Jurkat, Clone E6-1 (cell line): ENCODE results near the gene NEDD4L.
"Not testable (repeated sequence)": the region's sequence is repeated elsewhere in the genome, so short reads cannot be mapped to it uniquely, and the experiment has no call there.

ENCODE experiments used
- DNase-seq: peaks from one replicate; pipeline ENCODE4 v3.0.0-alpha.2; 2011; ENCODE audit warnings: low read depth, low spot score
- H3K4me3 ChIP-seq: 2 replicates; pipeline ENCODE4 v1.5.1; 2011; ENCODE audit warnings: mild to moderate bottlenecking, low read length, control low read depth, moderate library complexity

NEDD4L gene

GRCh38 chr18:58049000-58049688 lies 5.1 kb downstream of the NEDD4L start:
- no peak for DNase-seq

GRCh38 chr18:58050963-58051362 lies 6.9 kb downstream of the NEDD4L start:
- not testable (repeated sequence) for DNase-seq, H3K4me3 ChIP-seq

More at GRCh38 chr18:58049000-58049688, 5.1 kb downstream of the NEDD4L start:
- no peak overlapping the region for H3K4me3 ChIP-seq

- DNase-seq, result no peak
Observed at GRCh38 chr18:58051765-58052460, 7.9 kb downstream of the NEDD4L start.

GRCh38 chr18:58052960-58053359 lies 8.9 kb downstream of the NEDD4L start:
- H3K4me3 ChIP-seq, result no peak overlapping the region
- DNase-seq, result no peak

More at GRCh38 chr18:58051765-58052460, 7.9 kb downstream of the NEDD4L start:
- H3K4me3 ChIP-seq, result no peak overlapping the region

- DNase-seq, result no peak
Observed at GRCh38 chr18:58054041-58054781, 10.2 kb downstream of the NEDD4L start.

GRCh38 chr18:58055890-58056558 lies 12.0 kb downstream of the NEDD4L start:
- H3K4me3 ChIP-seq, result no peak overlapping the region
- no peak for DNase-seq

More at GRCh38 chr18:58054041-58054781, 10.2 kb downstream of the NEDD4L start:
- H3K4me3 ChIP-seq, result no peak overlapping the region

- no peak for DNase-seq
- no peak overlapping the region for H3K4me3 ChIP-seq
Observed at GRCh38 chr18:58056852-58057251, 12.8 kb downstream of the NEDD4L start.

- no peak for DNase-seq
- no peak overlapping the region for H3K4me3 ChIP-seq
Observed at GRCh38 chr18:58057291-58057965, 13.4 kb downstream of the NEDD4L start.

- DNase-seq, result no peak
- no peak overlapping the region for H3K4me3 ChIP-seq
Observed at GRCh38 chr18:58058720-58059119, 14.7 kb downstream of the NEDD4L start.

- no peak for DNase-seq
- no peak overlapping the region for H3K4me3 ChIP-seq
Observed at GRCh38 chr18:58060254-58060653, 16.2 kb downstream of the NEDD4L start.

GRCh38 chr18:58061349-58061748 lies 17.3 kb downstream of the NEDD4L start:
- no peak for DNase-seq
- no peak overlapping the region for H3K4me3 ChIP-seq

- DNase-seq, result no peak
- no peak overlapping the region for H3K4me3 ChIP-seq
Observed at GRCh38 chr18:58064406-58064998, 20.5 kb downstream of the NEDD4L start.

GRCh38 chr18:58065956-58066355 lies 21.9 kb downstream of the NEDD4L start:
- no peak for DNase-seq
- H3K4me3 ChIP-seq, result no peak overlapping the region

- DNase-seq, result no peak
- no peak overlapping the region for H3K4me3 ChIP-seq
Observed at GRCh38 chr18:58067601-58068000, 23.6 kb downstream of the NEDD4L start.

GRCh38 chr18:58069099-58069498 lies 25.1 kb downstream of the NEDD4L start:
- no peak for DNase-seq
- H3K4me3 ChIP-seq, result no peak overlapping the region

- no peak overlapping the region for H3K4me3 ChIP-seq
- no peak for DNase-seq
Observed at GRCh38 chr18:58069721-58070292, 25.8 kb downstream of the NEDD4L start.

GRCh38 chr18:58076052-58076451 lies 32.0 kb downstream of the NEDD4L start:
- no peak for DNase-seq
- no peak overlapping the region for H3K4me3 ChIP-seq

GRCh38 chr18:58077329-58077728 lies 33.3 kb downstream of the NEDD4L start:
- DNase-seq, result no peak
- H3K4me3 ChIP-seq, result no peak overlapping the region
